Gastrocnemius medialis (tissue), 4 donors: Measurements from ENCODE around the gene GDI2.

ENCODE experiments used
- POLR2A ChIP-seq, 2 donors: fragments of 450-650 bp; IDR thresholded peaks; one replicate each; pipeline ENCODE4 v1.6.1; 2017; ENCODE audit warnings: antibody characterized with exemption in 2 of 2, mild to moderate bottlenecking in 2 of 2, moderate library complexity in 2 of 2
- TF ChIP-seq, protein P1 (sequence below), 5 experiments: fragments of 450-650 bp in 3 of 5; fragments of 200-600 bp in 2 of 5; sonication (generic) in 2 of 5; IDR thresholded peaks in 4 of 5; conservative IDR thresholded peaks in 1 of 5; 1 replicate in 4 of 5; 2 replicates in 1 of 5; pipeline ENCODE4 v1.5.1; 2016 to 2019; ENCODE audit warnings: antibody characterized with exemption in 5 of 5, mild to moderate bottlenecking in 3 of 5, moderate library complexity in 3 of 5

DNA sequence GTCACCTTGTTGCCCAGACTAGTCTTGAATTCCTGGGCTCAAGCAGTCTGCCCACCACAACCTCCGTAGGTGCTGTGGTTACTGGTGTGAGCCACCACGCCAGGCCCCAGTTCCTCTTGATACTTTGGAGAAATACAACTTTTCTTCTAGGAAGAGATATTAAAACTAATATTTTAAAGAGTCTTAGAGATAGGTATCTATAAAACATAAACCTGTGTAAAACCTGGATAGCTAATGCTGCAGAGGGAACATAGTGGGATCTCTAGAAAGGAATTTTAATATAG lies 4.8 kb upstream of the GDI2 start:
- TF ChIP-seq POLR2A (IDR thresholded peaks at IDR 0.05): no peak
- TF ChIP-seq, protein P1, sequence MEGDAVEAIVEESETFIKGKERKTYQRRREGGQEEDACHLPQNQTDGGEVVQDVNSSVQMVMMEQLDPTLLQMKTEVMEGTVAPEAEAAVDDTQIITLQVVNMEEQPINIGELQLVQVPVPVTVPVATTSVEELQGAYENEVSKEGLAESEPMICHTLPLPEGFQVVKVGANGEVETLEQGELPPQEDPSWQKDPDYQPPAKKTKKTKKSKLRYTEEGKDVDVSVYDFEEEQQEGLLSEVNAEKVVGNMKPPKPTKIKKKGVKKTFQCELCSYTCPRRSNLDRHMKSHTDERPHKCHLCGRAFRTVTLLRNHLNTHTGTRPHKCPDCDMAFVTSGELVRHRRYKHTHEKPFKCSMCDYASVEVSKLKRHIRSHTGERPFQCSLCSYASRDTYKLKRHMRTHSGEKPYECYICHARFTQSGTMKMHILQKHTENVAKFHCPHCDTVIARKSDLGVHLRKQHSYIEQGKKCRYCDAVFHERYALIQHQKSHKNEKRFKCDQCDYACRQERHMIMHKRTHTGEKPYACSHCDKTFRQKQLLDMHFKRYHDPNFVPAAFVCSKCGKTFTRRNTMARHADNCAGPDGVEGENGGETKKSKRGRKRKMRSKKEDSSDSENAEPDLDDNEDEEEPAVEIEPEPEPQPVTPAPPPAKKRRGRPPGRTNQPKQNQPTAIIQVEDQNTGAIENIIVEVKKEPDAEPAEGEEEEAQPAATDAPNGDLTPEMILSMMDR (IDR thresholded peaks at IDR 0.05 in 4 of 5, conservative IDR thresholded peaks at IDR 0.05 in 1 of 5): no peak
